Measurements from ENCODE around the gene TMPRSS3. TPM values are rescaled to one million over a fixed set of nuclear protein-coding genes. Genes with fewer than 3 reads are reported as not detected.

Gene TMPRSS3
- total and polyA plus RNA-seq, 2 donors (not counting 1 experiment from before 2014, with no cell fraction given): 0.10 to 0.12 TPM

- H3K4me1 ChIP-seq (ENCODE audit: control insufficient read depth in 2 of 2, insufficient read depth in 2 of 2, low read length in 2 of 2): no peaks in the 10 kb centered on the region
- H3K27me3 ChIP-seq (replicated peaks in 1 of 4; ENCODE audit: control extremely low read depth in 1 of 4, control insufficient read depth in 3 of 4, insufficient read depth in 4 of 4, low read length in 3 of 4): peaks cover 0 to 14% (median 0%) of the 10 kb centered on the region in 4 experiments
- CTCF ChIA-PET: no interaction called here
- TF ChIP-seq CTCF (IDR thresholded peaks at IDR 0.05) (no peak), EZH2 (IDR thresholded peaks at IDR 0.05; ENCODE audit: borderline replicate concordance, insufficient read depth, low read depth, low read length, poor library complexity, severe bottlenecking) (no peak)
- Mint-ChIP-seq H3K4me3 (no peak overlapping the region), H3K27ac (no peak overlapping the region), H3K9me3 (ENCODE audit: insufficient read depth) (peaks cover 3% of the 10 kb centered on the region), H3K4me1 (peaks cover 3% of the 10 kb centered on the region), H3K27me3 (peaks cover 16% of the 10 kb centered on the region)
- H3K36me3 ChIP-seq (replicated peaks in 1 of 2; ENCODE audit: control extremely low read depth in 1 of 2, control insufficient read depth in 1 of 2, extremely low read depth in 1 of 2, insufficient read depth in 2 of 2, low read length in 1 of 2): no peaks in the 10 kb centered on the region
- POLR2A ChIA-PET: no interaction called here
- intact Hi-C loops (cut with micrococcal nuclease): no loop called here
- H3K9me3 ChIP-seq (ENCODE audit: control extremely low read depth in 1 of 3, control insufficient read depth in 2 of 3, insufficient read depth in 1 of 3, low read length in 2 of 3): peaks cover 0 to 12% (median 5%) of the 10 kb centered on the region in 3 donors
- H3K9ac ChIP-seq (ENCODE audit: low read length): no peak overlapping the region
- no peaks in the 10 kb centered on the region for H4K20me1 ChIP-seq (ENCODE audit: control insufficient read depth, insufficient read depth, low read length, poor library complexity, severe bottlenecking)
- DNase-seq (no peak), ATAC-seq (ENCODE audit: low read depth) (no peak)
- H3K4me2 ChIP-seq (replicated peaks; ENCODE audit: low read depth, low read length, poor library complexity, severe bottlenecking): no peak overlapping the region
- no peak overlapping the region for H2AFZ ChIP-seq (ENCODE audit: insufficient read depth, low read depth, low read length, poor library complexity, severe bottlenecking)
- 82% methylated on average over 11 of the region's 12 CpGs for WGBS (ENCODE audit: insufficient coverage)
- no peak overlapping the region for H3K4me3 ChIP-seq (ENCODE audit: control extremely low read depth in 1 of 5, extremely low read depth in 1 of 5, insufficient read depth in 1 of 5, low read depth in 2 of 5, low read length in 4 of 5)
- no peak overlapping the region for H3K27ac ChIP-seq (ENCODE audit: low read length in 2 of 2)
- H3K79me2 ChIP-seq (ENCODE audit: control insufficient read depth, insufficient read depth, low read length): no peaks in the 10 kb centered on the region
These were observed 44.4 kb upstream of the TMPRSS3 start for GRCh38 chr21:42440187-42440792.

GRCh38 chr21:42439284-42440186 lies 43.7 kb upstream of the TMPRSS3 start:
- Mint-ChIP-seq H3K4me3 (no peak overlapping the region), H3K9me3 (ENCODE audit: insufficient read depth) (peaks cover 3% of the 10 kb centered on the region), H3K27ac (no peak overlapping the region), H3K27me3 (peaks cover 21% of the 10 kb centered on the region), H3K4me1 (peaks cover 3% of the 10 kb centered on the region)
- 75% methylated on average over 16 of the region's 17 CpGs for WGBS (ENCODE audit: insufficient coverage)
- Histone ChIP-seq H3K79me2 (ENCODE audit: control insufficient read depth, insufficient read depth, low read length) (no peaks in the 10 kb centered on the region), H3K4me2 (replicated peaks; ENCODE audit: low read depth, low read length, poor library complexity, severe bottlenecking) (no peak overlapping the region), H4K20me1 (ENCODE audit: control insufficient read depth, insufficient read depth, low read length, poor library complexity, severe bottlenecking) (no peaks in the 10 kb centered on the region), H3K9ac (ENCODE audit: low read length) (no peak overlapping the region), H3K27ac (ENCODE audit: low read length in 2 of 2) (no peak overlapping the region), H3K36me3 (replicated peaks in 1 of 2; ENCODE audit: control extremely low read depth in 1 of 2, control insufficient read depth in 1 of 2, extremely low read depth in 1 of 2, insufficient read depth in 2 of 2, low read length in 1 of 2) (no peaks in the 10 kb centered on the region), H3K9me3 (ENCODE audit: control extremely low read depth in 1 of 3, control insufficient read depth in 2 of 3, insufficient read depth in 1 of 3, low read length in 2 of 3) (peaks cover 0 to 18% (median 5%) of the 10 kb centered on the region in 3 donors), H3K4me3 (ENCODE audit: control extremely low read depth in 1 of 5, extremely low read depth in 1 of 5, insufficient read depth in 1 of 5, low read depth in 2 of 5, low read length in 4 of 5) (no peak overlapping the region), H2AFZ (ENCODE audit: insufficient read depth, low read depth, low read length, poor library complexity, severe bottlenecking) (no peak overlapping the region), H3K27me3 (replicated peaks in 1 of 4; ENCODE audit: control extremely low read depth in 1 of 4, control insufficient read depth in 3 of 4, insufficient read depth in 4 of 4, low read length in 3 of 4) (peaks cover 0 to 16% (median 3%) of the 10 kb centered on the region in 4 experiments), H3K4me1 (ENCODE audit: control insufficient read depth in 2 of 2, insufficient read depth in 2 of 2, low read length in 2 of 2) (no peaks in the 10 kb centered on the region)
- intact Hi-C loops (cut with micrococcal nuclease): no loop called here
- ChIA-PET CTCF (no interaction called here), POLR2A (no interaction called here)
- ATAC-seq (ENCODE audit: low read depth) (no peak), DNase-seq (no peak)
- TF ChIP-seq CTCF (IDR thresholded peaks at IDR 0.05): no peak
- TF ChIP-seq EZH2 (IDR thresholded peaks at IDR 0.05; ENCODE audit: borderline replicate concordance, insufficient read depth, low read depth, low read length, poor library complexity, severe bottlenecking): no peak

Data from B cell (primary cell).